Uterus (tissue), 2 donors: Measurements from ENCODE around the gene HDDC2.

ENCODE experiments used
- POLR2A ChIP-seq, 2 donors: fragments of 450-650 bp; IDR thresholded peaks; one replicate each; pipeline ENCODE4 v1.6.1; 2016; ENCODE audit warnings: antibody characterized with exemption in 2 of 2, mild to moderate bottlenecking in 1 of 2, moderate library complexity in 1 of 2
- TF ChIP-seq, protein P1 (sequence below), 4 experiments: fragments of 200-600 bp in 2 of 4; fragments of 450-650 bp in 2 of 4; sonication (generic) in 2 of 4; IDR thresholded peaks; one replicate each; pipeline ENCODE4 v1.5.1; 2016 to 2019; ENCODE audit warnings: antibody characterized with exemption in 4 of 4, mild to moderate bottlenecking in 2 of 4, moderate library complexity in 1 of 4

DNA sequence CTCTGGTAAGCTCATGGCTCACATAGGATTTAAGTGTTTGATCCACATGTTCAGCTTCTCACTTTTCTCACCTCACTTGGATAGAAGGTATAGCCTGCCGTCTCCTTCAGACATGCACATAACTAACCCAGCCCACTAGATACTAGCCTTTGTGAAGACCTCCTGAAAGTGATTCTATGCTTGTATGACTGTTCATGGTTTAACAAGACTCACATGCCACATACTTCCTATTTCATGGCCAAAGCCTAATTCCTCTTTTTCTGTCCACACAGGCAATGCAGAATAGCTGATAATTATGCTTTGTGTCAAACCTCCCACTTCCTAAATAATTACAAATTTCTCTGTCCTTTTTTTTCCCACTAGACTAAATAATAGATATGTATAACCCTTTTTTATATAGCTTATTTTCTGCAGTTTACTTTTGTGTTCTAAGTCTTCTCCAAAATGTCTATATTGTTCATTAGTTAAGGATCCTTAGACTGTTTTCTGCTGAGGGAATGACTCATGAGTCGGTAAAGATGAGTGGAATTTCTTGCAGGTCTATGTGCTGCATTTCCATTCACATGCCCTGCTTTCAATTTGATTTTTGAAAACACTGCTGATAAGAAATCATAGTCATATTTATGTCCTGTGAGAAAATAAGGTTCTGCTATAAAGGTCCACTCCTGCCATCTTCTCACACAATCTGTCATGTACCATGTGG, 43.0 kb downstream of the HDDC2 start:
- TF ChIP-seq, protein P1, sequence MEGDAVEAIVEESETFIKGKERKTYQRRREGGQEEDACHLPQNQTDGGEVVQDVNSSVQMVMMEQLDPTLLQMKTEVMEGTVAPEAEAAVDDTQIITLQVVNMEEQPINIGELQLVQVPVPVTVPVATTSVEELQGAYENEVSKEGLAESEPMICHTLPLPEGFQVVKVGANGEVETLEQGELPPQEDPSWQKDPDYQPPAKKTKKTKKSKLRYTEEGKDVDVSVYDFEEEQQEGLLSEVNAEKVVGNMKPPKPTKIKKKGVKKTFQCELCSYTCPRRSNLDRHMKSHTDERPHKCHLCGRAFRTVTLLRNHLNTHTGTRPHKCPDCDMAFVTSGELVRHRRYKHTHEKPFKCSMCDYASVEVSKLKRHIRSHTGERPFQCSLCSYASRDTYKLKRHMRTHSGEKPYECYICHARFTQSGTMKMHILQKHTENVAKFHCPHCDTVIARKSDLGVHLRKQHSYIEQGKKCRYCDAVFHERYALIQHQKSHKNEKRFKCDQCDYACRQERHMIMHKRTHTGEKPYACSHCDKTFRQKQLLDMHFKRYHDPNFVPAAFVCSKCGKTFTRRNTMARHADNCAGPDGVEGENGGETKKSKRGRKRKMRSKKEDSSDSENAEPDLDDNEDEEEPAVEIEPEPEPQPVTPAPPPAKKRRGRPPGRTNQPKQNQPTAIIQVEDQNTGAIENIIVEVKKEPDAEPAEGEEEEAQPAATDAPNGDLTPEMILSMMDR (IDR thresholded peaks at IDR 0.05) = no peak
- no peak for TF ChIP-seq POLR2A (IDR thresholded peaks at IDR 0.05)
